SK-N-DZ (cell line): Measurements from ENCODE around the gene AUTS2.

ENCODE experiments used
- DNase-seq: peaks from one replicate; pipeline ENCODE4 v3.0.0-alpha.2; 2015; ENCODE audit warnings: low spot score

Gene AUTS2

DNA sequence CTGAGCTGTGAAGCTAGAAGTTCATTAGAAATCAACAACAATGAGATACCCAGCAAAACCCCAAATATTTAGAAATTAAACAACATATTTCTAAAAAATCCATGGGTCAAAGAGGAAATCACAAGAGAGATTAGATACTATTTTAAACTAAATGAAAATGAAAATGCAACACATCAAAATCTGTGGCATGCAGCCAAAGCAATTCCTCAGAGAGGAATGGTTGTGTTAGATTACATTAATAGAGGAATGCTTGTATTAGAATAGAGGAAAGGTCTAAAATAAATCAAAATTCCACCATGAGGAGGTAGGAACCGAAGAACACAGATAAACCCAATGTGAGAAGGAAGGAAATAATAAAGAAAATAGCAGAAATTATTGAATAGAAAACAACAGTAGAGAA lies 891.5 kb downstream of the AUTS2 start:
- DNase-seq: no peak

DNA sequence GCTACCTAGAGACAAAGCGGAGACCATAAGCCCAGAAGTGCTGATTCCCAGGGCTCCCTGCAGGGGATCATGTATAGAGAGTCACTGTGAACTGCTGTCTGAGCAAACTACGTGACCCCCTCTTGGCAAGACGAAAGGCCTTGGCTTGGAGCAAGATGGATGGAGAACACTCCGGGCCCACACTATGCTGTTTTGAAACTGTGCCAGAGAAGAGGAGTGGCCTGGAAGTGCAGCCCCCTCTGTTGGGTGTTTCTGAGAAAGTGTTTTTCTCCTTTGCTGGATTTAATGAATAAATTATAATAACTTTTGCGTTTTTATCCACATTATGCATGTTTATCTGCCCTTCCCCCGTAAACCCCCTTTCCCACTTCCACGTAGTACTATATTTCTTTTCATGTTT lies 894.4 kb downstream of the AUTS2 start:
- no peak for DNase-seq

DNA sequence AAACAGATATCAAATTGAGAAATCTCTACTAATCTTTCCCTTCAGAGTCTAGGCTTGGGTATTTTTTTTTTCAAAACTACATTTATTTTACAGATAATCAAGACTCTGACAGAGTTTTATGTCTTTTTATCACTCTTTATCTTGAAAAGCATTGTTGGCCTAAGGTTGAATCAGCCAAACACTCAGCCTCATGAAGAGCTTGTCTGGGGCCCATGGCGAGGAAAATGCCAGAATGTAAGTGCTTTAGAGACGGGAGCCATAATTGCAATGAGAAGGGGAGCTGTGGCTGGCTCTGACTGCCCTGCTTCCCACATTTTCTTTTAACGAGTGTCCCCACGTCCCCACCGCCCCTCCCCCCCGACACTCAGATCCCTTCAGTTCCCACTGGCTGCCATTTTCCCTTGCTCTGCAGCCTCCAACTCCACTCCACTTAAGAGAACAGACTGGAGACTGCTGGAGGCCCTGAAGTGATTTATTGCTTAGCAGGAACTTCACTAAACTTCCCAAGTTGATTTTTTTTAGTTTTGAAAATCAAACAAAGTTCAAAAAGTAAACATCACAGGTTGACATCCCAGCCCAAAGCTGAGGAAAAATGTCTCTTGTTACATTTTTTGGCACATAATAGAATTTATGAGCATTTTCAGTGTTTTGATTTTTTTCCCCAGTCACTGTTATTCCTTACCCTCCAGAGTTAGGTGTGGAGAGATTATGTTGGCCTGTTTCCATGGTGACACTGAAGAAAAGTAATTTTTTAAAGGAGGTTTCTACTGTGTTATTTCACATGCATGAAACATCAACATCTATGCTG lies 896.2 kb downstream of the AUTS2 start:
- DNase-seq: no peak

DNA sequence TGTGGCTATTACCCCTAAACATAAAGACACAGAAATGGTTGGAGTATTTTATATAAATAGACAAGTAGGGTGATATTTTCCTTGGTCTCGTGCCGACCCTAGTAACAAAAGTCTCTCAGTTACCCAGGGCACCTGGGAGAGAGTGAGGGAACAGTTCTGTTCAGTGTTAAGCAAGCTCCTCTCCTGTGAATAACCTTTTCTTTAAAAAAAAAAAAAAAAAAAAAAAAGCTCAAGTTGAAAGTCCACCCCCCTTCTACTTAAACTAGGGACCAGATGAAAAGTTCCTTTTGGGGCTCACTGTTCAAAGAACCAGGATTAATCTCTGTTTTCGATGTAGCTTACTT lies 896.7 kb downstream of the AUTS2 start:
- DNase-seq: no peak

DNA sequence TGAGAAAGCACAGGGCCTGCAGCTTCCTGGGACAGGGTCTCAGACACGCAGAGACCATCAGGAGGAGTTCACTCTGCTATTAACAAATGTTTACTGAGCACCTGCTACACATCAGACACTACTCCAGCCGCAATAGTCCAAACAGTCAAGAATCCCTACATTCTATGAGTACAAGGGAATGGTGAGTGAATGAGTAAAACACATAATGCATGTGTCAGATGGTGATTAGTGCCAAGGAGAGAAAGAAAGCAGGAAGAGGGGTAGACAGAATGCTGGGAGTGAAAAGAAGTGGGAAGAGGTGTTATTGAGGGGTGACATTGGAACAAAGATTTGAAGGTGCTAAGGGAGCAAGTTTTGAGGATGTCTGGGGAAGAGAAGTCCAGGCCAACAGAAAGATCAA lies 899.5 kb downstream of the AUTS2 start:
- no peak for DNase-seq

DNA sequence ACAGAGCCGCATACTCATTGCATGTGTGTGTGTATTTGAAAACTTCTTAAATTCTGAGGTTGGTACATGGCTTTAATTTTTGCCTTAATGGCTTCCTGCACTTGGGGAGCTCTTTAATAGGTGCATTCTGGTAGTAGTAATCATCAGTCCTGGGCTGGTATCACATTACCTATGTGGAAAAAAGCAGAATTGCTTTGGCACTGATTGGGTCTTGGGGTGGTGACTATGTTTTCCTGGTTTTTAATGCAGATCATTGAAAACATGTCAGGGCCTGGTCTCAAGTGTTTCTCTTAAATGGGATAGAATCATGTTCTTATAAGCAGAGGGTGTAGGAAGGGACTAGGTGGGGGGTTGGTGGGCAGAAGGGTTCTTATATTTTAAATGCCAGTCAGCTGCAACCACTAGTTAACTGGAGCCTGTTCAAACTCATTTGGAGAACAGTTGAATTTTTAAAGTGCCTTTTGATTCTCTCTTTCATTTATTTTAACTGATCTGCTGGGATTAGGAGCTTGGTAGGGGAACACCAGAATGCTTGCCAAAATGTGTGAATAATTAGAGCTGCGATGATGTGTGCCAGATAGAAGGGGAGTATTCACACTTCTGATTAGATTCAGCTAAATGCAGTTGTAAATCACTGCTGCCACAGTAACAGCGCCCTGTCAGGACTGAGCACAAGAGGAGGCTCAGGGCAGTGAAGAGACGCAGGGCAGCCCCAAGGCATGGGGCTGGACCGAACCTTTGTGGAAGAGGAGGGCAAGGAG lies 900.1 kb downstream of the AUTS2 start:
- DNase-seq: no peak

DNA sequence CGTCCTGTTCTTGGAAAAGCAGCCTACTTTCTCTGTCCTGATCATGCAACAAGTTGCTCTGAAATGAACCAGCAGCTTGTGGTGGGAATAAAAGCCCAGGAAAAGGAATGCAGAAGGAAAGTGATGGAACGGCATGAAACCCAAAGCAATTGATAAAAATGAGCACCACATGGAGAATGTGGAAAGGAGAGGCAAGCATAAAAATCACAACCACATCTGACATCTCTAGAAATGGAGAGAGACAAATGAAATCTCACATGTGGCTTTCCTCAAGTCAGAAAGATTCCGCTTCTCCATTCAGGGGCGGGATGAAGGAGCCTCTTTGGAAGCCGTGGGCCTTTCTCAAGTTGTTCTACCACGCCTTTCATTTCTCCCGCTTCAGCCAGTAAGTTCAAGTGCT lies 902.0 kb downstream of the AUTS2 start:
- DNase-seq: no peak

DNA sequence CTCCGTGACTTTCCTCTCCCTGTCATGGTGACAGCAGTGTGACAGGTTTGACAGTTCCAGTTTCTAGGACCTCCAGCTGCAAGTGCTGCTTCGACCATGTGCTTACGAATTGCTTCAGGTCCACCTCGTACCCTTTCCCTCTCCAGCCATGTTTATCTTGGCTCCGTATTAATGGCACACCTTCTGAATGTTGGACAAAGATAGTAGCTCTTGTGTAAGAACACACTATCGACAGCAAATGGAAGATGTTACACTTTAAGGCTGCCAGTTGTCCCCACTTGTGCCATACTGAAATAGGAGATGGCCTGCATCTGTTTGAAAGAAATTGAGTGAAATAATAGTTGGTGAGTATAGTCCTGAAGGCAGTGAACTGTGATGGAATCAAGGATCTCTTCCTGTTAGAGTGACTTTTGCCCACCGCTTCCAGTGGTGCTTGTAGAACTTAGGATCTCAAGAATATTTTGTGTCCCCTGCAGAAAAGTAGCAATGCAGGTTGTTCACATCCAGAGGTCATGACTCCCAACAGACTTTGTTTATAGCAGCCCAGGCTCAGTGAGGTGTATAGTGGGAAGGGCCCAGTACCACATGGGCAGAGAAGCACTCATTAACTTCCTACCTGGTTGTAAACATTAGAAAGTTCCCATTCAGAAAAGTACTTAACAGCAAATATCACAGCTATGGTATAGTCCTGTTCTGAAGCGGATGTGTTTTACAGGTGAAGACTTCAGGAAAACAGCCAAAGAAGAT lies 904.0 kb downstream of the AUTS2 start:
- DNase-seq: no peak

DNA sequence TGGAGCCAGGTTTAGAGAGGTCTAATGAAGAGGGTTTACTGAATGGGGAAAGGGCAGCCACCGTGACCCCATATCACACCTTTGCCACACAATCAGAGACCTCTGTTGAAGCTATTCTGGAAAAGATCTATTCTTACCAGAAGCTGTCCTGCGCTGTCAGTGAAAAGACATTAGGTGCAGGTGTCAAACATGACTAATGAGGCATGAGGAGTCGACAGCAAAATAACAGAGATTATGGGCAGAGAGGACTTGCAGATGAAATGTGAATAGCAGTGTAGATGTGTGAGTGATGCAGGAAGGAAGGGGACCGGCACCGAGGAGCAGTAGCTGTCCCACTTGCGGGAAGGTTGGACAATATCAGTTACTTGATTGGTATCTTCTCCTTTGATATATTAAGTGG lies 906.0 kb downstream of the AUTS2 start:
- DNase-seq: peak; percentile 37

DNA sequence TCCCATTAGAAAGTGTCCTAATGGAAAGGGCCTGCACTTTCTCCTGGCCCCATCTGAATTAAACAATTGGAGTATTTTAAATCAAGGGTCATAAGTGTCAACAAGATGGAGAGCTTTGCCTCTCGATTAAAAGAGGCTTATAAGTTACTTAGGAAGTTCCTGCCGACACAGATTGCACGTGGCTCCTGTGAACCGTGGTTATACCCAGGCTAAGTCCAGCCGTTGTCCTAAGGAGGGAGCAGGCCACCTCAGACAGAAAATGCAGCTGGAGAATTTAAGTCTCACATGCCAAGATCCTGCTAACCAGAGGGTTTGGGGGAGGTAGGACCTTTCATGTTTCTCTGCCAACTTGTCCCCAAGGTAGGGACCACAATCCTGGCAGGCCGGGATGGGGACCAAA lies 907.2 kb downstream of the AUTS2 start:
- DNase-seq: no peak

DNA sequence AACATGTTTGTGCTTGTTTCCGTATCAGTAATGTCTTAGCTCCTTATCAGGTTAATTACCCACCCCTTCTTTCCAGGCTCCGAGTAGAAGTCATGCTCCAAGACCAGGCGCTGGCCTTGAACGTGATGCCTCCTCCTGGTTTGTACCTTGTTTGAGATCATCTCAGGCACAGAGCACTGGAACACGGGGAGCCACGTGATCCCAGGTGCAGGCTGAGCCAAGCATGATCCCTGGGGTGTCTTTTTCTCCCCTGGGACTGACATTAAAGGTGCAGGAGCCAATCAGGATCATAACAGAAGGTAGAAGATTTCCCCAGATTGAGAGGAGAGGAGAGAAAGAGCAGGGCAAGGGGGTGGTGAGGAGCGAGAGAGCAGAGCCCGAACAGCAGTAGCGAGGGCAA lies 907.6 kb downstream of the AUTS2 start:
- DNase-seq: peak; percentile 27

DNA sequence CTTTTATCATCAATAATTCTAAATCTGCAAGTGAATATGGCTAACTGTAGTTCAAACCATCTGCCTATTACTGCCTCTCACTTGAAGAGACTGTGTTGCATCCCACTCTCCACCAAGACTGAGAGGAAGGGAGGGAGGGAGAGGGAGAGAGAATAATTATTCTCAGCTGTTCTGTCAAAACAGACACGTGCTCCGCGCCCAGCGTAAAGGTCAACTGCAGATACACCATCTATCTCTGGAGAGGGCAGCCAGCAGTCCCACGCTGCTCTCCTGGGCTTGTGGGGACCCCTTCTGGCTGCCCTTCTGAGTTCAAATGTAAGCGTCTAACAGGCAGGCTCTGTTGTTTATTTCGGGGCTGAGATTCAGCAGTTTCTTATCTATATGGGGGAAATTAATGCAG lies 908.2 kb downstream of the AUTS2 start:
- peak; percentile 91 for DNase-seq

DNA sequence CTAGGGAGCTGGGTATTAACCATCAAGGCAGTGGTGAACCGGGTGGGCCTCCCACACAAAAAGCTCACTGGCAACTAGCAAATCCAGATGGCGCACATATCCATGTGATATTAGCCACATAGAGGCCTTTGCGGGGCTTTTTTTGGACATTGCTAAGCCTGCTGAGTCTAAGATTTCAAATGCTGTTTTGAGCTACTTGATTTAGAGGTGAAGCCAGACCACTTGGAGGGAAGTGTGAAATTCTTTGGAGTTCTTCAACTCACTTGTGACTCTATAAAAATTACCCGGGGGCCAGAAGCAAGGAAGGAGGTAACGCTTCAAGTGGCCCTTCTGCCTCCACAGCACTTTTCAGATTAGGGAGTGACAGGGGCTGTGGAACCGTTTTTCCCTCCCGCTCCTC lies 913.9 kb downstream of the AUTS2 start:
- DNase-seq: no peak

DNA sequence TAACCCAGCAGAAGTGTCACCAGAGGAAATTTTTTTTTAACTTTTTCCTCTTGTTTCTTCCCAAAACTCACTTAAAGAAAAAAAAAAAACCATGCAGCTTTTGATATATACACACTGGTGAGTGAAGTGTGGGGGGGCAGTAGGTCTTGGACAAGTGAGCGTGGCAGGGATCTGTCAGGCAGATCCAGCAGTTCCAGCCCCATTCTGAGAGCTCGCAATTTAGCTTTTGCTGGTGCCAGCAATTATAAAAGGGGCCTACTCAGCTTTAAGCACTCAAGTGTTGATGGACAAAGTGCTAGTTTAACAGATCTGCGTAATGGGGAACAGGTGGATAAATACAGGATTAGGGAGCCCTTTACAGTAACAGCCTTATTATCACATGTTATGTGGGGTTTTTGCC lies 914.5 kb downstream of the AUTS2 start:
- DNase-seq: no peak

DNA sequence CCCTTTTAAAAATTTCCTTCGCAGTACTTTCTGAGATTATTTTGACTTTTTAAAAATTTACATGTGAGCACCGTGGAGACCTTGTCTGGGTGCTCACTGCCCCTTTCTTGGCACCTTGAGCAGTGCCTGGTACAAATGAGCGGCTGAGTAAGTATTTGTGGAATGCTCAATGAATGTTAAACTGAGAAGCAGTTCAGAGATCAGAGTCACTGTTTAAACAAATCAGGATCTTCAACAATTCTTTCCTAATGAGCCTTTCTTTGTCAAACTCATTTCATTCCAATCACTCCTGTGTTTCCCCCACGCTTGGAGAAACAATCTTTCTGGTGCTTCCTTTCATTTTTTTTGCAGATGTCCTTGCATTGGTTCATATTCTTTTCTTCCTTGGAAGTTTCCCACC lies 922.3 kb downstream of the AUTS2 start:
- no peak for DNase-seq

DNA sequence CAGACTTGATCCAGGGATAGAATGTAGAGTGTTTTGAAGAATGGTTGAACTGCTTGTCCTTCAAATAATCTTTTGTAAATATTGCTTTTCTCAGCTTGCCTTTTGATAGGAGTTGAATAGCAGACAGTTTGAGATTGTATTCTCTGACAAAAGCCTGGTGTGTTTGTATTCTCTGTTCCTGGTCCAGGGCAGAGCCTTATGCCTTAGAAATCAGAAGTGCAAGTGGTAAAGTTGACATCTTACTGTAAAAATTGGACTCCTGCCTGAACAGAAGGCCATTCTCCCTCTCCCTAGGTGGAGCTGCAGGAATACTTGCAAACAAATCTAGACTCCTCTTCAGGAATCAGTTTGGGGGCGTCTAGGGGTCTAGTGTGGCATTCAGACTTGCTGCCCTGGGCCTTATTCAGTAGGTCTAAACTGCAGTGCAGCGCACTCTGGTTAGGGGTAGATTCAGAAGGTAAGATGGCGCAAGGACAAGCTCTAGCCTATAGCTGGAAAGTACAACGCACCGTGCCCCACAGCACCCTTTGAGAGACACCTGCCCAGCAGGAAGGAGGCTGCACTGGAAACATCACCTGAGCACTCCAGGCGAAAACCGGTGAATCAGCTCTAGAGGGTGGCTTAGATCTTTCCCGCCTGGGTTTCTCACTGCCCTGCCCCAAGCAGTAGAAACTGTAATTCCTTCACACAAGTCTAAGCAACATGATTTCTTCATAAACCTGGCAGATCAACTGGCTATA lies 925.1 kb downstream of the AUTS2 start:
- DNase-seq: no peak

DNA sequence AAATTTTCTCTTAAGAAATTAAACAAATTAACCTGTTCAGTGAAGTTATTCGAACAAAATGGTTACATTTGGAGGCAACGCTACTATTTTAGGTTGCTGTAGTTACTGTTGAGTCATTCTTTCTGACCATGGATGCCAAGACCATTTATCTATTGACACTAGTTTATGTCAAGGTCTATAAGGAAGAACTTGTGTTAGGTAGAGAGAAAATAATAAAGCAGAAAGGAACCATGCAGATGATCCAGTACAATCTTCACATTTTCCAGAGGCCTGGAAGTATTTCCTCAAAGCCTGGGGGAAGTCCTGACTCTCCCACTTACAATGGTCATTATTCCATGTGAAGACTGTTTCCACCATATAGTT lies 925.7 kb downstream of the AUTS2 start:
- no peak for DNase-seq

DNA sequence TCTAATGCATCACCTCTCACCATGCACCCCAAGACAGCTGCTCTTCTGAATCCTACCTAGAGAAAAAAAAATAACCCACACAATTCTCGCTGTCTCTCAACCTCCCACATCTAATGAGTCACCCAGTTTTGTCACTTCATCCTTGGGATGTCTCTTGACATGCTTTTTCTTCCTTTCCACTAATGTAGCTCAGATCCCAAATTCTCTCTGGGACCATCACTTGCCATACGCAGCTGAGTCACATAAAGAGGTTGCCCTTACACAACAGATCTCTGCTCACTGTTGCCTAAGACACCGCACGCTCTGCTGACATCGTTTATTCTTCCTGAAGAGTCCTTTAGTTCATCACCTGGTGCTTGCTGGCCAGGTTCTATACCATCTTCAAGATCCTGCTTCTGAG lies 927.7 kb downstream of the AUTS2 start:
- DNase-seq: no peak

DNA sequence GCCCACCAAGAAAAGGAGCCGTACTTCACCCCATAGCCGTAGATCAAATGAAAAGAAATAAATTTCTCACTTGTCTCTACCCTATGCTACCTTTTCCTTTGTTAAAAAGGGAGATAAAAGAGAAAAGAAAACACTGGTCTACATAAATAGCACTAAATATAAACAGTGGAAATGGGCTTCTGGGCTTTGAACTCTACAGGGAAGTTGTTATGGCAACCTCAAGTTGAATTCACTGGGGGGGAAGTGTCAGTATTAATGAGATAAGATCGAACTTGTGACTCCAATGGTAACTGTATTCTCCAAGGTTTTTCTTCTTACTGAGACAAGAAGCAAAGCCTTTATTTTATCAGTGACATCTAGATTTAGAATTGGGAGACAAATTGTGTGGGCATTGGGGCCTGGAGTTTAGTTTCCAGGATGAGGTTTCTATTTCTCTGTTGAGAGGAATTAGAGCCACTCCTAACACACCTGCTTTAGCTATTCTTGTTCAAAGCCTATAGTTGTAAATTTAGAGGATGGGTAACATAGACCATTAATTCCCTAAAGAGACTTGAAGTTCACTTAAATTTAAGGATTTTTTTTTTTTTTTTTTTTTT lies 929.3 kb downstream of the AUTS2 start:
- no peak for DNase-seq

DNA sequence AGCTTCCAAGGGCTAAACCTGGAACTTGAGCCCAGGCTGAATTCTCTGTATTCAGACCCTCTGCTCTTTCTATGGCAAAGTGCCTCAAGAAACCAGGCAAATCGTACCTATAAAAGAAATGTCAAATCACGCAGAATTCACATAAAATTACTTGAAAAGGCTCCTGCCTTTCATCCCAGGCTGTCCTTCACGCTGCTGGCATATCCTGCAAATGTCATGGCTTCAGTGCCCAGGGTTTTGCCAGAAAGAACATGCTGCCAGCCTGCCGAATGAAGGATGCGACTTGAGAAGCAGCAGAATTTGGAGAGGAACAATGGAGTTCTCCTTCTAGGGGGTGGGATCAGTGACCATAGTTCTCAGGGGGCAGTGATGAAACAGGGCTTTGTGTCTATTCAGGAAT lies 931.2 kb downstream of the AUTS2 start:
- no peak for DNase-seq

DNA sequence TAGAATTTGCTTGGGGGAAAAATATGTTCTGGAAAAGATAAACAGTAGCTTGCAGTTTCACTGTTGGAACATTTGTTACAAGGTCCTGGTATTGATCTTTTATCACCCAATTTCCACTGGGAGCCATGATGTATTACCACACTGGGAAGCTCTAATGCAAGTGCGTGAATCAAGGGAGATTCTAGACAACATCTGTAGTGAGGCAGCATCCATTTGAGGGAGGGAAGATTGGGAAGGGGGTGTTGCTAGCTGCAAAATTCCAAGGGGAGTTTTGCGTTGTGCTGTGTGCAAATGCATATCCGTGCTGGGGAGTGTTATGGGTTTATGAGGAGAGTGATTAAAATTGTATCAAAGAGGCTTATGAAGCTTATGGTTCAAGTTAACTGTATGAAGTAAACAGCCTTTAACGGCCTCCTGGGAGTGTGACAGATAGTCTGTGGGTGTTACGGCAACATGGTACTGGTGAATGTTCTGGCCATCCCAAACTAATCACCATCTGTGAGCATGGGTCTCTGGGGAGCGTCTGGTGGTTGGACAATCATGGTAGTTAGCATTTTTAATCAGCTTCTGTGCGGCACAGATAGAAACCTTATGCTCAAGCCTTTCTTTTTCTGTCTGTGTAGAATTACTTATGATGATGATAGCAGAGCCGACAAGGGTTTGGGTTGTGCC lies 931.8 kb downstream of the AUTS2 start:
- peak; percentile 73 for DNase-seq
